HG02678 (cell line): ENCODE results near the gene PTGER3.
"Not testable (repeated sequence)": the region's sequence is repeated elsewhere in the genome, so short reads cannot be mapped to it uniquely, and the experiment has no call there.

ENCODE experiments used
- ATAC-seq: cut with Tn5 transposase; IDR thresholded peaks from one replicate; pipeline ENCODE4 v1.9.1; 2021; ENCODE audit warnings: mild to moderate bottlenecking, moderate library complexity; ENCODE audit not compliant: unreplicated experiment

PTGER3 gene

GRCh38 chr1:70961374-70961975 is 86.1 kb downstream of the PTGER3 start:
- ATAC-seq: no peak

- ATAC-seq: no peak
These were observed 99.1 kb downstream of the PTGER3 start for GRCh38 chr1:70948396-70949017.

GRCh38 chr1:70947835-70948234 is 99.8 kb downstream of the PTGER3 start:
- no peak for ATAC-seq

- no peak for ATAC-seq
These were observed 101.9 kb downstream of the PTGER3 start for GRCh38 chr1:70945676-70946075.

GRCh38 chr1:70945251-70945650 is 102.4 kb downstream of the PTGER3 start:
- ATAC-seq: no peak

- ATAC-seq: no peak
These were observed 106.1 kb downstream of the PTGER3 start for GRCh38 chr1:70941563-70941962.

- ATAC-seq: not testable (repeated sequence)
These were observed 107.2 kb downstream of the PTGER3 start for GRCh38 chr1:70940398-70940797.

- ATAC-seq: no peak
These were observed 113.2 kb downstream of the PTGER3 start for GRCh38 chr1:70934194-70934961.

GRCh38 chr1:70930062-70930461 is 117.6 kb downstream of the PTGER3 start:
- no peak for ATAC-seq

- ATAC-seq: no peak
These were observed 125.4 kb downstream of the PTGER3 start for GRCh38 chr1:70922196-70922595.
